GM13977 (cell line): ENCODE results near the gene PKDREJ.

Experiments
- DNase-seq: peaks from one replicate; pipeline ENCODE4 v3.0.0; 2012; ENCODE audit warnings: low spot score
- CTCF ChIP-seq: IDR thresholded peaks from 2 replicates; pipeline ENCODE4 v1.5.1; 2012; ENCODE audit warnings: mild to moderate bottlenecking, control low read depth; ENCODE audit not compliant: insufficient read depth; ENCODE audit errors: extremely low read depth, missing control alignments
- in situ Hi-C: fragments of 300-500 bp; cut with MboI; formaldehyde crosslinking; loops from one replicate; pipeline ENCODE4 v1.12.0; 2022; ENCODE audit warnings: low sequenced_read_pairs, low pct_unique_long_range_greater_than_20kb, mixed read lengths, inconsistent platforms; ENCODE audit not compliant: unreplicated experiment

Gene PKDREJ

GRCh38 chr22:46241396-46242007 lies 21.6 kb downstream of the PKDREJ start:
- TF ChIP-seq CTCF, result no peak
- no peak for DNase-seq
- in situ Hi-C loops, result no loop called here

GRCh38 chr22:46240907-46241306 lies 22.2 kb downstream of the PKDREJ start:
- in situ Hi-C loops, result no loop called here
- no peak for TF ChIP-seq CTCF
- no peak for DNase-seq

DNA sequence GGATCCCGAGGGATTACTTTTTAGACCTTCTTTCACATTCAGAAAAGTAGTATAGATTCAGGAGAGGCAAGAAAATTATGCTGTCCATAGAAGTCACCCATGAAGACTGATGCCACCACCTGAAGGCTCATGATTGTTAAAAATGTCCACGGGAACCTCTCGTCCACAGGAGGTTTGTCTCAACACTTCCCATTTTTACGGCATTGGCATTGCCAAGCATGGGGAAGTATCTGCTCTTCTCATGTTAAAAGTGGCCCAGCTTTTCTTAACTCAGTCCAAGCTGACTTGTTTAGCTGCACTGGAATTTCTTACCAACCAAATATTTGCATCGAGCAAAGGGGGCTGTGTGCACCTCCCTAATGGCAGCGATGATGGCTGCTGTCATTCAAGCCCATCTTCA lies 22.6 kb downstream of the PKDREJ start:
- DNase-seq, result no peak
- in situ Hi-C loops, result no loop called here
- TF ChIP-seq CTCF, result no peak

DNA sequence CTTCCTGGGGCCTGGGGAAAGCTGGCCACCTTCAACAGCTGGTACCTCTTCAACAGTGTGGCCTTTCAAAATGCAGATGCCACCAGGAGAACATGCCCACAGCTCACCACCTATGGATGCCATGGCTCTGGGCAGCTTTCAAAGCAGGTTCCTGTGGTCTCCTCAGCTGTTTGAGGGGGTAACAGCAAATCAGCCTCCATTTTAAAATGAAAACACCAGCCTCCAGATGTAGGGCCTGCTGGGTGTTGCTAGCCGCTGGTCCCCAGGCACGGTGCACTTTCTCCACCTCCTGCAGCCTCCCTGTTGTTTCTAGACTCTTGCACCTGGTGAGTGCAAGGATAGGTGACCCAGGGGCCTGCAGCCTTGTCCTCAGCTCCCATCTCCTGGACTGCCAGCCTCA lies 23.1 kb downstream of the PKDREJ start:
- no peak for TF ChIP-seq CTCF
- DNase-seq, result no peak
- in situ Hi-C loops, result no loop called here

DNA sequence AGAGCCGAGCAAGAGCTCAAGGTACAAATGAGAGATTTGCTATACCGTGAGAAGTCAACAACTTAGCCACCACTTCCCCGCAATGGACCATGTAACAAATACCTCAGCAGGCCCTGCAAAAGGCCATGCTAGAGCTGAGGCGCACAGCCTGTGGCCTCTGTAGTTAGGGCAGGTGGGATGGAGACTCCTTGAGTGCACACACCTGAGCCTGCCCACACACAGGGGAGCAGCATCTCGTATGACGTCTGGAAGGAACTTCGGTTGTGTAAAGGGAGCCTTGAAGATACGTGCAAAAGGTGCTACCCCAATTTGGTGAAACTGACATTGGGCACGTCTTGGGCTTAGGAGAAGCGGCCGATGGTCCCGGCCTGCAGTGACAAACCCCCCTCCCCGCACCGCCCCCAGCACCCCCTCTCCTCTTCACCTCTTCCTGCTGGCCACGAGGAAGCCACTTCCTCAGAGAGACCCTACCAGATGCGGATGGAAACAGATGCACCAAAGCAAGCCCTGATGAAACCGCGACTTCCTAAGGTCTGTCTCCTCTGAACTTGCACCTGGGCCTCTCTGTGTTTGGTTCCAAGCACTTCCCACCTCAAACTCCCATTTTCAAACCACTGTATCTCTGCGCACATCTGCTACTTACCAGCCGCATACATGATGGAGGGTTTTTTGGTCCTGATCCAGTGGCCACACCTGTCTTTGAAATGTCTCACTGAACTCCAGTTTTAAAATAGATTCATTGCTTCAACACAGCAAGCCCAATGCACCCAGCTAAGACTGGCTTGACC lies 23.7 kb downstream of the PKDREJ start:
- in situ Hi-C loops, result no loop called here
- DNase-seq, result no peak
- no peak for TF ChIP-seq CTCF

DNA sequence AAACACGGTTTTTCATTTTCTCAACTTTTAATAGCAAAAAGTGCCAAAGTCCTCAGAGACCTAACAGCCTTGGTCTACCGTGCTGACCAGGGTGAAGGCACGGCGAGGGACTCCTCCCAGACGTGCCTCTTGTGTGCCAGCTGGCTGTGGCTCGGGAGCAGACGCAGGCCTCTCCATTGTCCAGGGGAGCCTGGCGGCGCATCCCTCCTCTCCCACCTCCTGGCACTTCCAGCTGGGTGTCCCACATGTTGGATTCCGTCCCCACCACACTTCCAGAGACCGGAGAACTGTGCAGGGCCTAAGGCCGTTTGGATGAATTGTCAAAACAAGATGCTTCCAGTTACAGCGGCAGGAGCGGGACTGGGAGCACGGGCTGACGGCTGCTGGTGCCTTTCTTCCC lies 24.6 kb downstream of the PKDREJ start:
- no peak for TF ChIP-seq CTCF
- no peak for DNase-seq
- in situ Hi-C loops, result no loop called here
